Small intestine (tissue), 7 donors: ENCODE results near the gene CNKSR3. TPM values are rescaled to one million over a fixed set of nuclear protein-coding genes. Genes with fewer than 3 reads are reported as not detected.

Experiments used
- DNase-seq, 2 donors: peaks; one replicate each; pipeline versions ENCODE4 v3.0.0 to v3.0.0-alpha.2; 2013
- FAIRE-seq: peaks from 2 replicates; lab custom pipeline; 2012; peaks lifted over from hg19 to GRCh38; lab: Jason Lieb, UNC
- H3K27ac ChIP-seq, 3 donors: one replicate each; pipeline ENCODE4 v1.5.1; 2013; ENCODE audit warnings: low read length in 2 of 3, mild to moderate bottlenecking in 2 of 3, control low read depth in 1 of 3, inconsistent platforms in 1 of 3, low read depth in 1 of 3, moderate library complexity in 1 of 3
- H3K27me3 ChIP-seq, 3 donors: one replicate each; pipeline ENCODE4 v1.6.1; 2013; ENCODE audit warnings: low read length in 3 of 3, inconsistent platforms in 1 of 3; ENCODE audit not compliant: control insufficient read depth in 3 of 3, insufficient read depth in 3 of 3
- H3K36me3 ChIP-seq, 3 donors: one replicate each; pipeline ENCODE4 v1.6.1; 2013; ENCODE audit warnings: low read length in 3 of 3, inconsistent platforms in 1 of 3, low read depth in 1 of 3, mild to moderate bottlenecking in 1 of 3, moderate library complexity in 1 of 3; ENCODE audit not compliant: control insufficient read depth in 3 of 3, insufficient read depth in 2 of 3
- H3K4me1 ChIP-seq, 3 donors: one replicate each; pipeline ENCODE4 v1.6.1; 2013; ENCODE audit warnings: low read length in 2 of 3, inconsistent platforms in 1 of 3, low read depth in 1 of 3, mild to moderate bottlenecking in 1 of 3, moderate library complexity in 1 of 3; ENCODE audit not compliant: control insufficient read depth in 3 of 3, insufficient read depth in 2 of 3
- H3K4me3 ChIP-seq, 3 donors: one replicate each; pipeline ENCODE4 v1.5.1; 2013; ENCODE audit warnings: low read length in 3 of 3, control low read depth in 1 of 3, inconsistent platforms in 1 of 3, low read depth in 1 of 3, mild to moderate bottlenecking in 1 of 3, moderate library complexity in 1 of 3
- H3K9me3 ChIP-seq, 2 donors: one replicate each; pipeline ENCODE4 v1.6.1; 2013; ENCODE audit warnings: low read depth in 1 of 2, low read length in 1 of 2; ENCODE audit not compliant: control insufficient read depth in 2 of 2, insufficient read depth in 1 of 2
- WGBS, 3 donors: extraction: QIAGEN DNeasy Blood & Tissue Kit; methylation state at CpG; one replicate each; pipeline ENCODE4 v1.1.7; 2013; 5-methylcytosine and 5-hydroxymethylcytosine counted together
- polyA plus RNA-seq, 4 donors: library from polyadenylated mRNA; stranded (reverse) in 3 of 4; unstranded in 1 of 4; fragments of 200-250 nt in 3 of 4; fragments of 120-200 nt in 1 of 4; gene quantifications; one replicate each; pipeline versions ENCODE4 v1.2.1 to v1.2.3, GENCODE V29; 2013
- donor health status: healthy with polysubstance abuse.
- donor health status: control.
- donor health status: control.
- donor health status: Bipolar disorder and iron deficiency.
- donor health status: healthy.

CNKSR3 gene
- polyA plus RNA-seq, 4 donors: 10.6 to 34.6 (median 11.6) TPM

DNA sequence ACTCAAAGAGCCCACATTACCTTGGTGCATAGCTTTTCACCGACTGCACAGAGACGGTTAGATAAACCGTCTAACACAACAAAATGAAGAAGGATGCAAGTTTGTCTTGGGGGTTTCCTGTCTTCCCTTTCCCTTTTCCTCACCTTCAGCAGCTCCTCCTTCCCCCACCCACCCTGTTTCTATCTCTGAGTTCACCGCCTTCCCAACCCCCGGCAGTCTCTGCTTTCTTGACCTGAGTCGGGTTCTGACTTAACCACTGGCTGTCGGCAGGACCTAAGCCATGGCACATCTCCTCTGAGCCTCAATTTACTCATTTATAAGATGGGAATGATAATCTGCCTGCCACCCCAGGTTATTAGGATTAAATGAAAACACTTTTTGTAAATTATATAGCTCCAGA lies 25.8 kb upstream of the CNKSR3 start:
- Histone ChIP-seq H3K27me3 (no peaks in the 10 kb centered on the region), H3K27ac (no peak overlapping the region), H3K4me3 (no peak overlapping the region), H3K4me1 (peaks cover 0 to 35% (median 0%) of the 10 kb centered on the region in 3 donors), H3K36me3 (no peaks in the 10 kb centered on the region), H3K9me3 (no peaks in the 10 kb centered on the region)
- WGBS, 3 donors: 80 to 94% (median 94%) methylated on average over 7 of the region's 7 CpGs
- DNase-seq: no peak
- no peak for FAIRE-seq

DNA sequence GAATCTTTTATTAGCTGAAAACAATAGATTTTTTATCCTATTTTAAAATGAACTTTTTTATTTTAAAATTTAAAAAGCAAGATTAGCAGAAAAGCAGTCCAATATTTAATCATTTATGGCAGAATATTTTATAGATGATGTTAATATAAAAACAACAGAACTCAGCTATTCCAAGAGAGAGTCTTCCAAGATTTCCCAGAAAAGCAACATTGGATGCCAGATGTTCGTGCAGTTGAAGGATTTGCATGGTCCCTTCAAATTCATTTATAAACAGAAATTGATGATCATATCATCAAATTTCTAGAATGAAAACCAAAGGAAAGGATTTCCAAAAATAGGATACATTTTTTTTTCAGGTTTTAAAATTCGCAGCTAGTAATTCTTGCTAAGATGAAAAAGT lies 25.4 kb upstream of the CNKSR3 start:
- Histone ChIP-seq H3K27me3 (no peaks in the 10 kb centered on the region), H3K4me1 (peaks cover 0 to 35% (median 0%) of the 10 kb centered on the region in 3 donors), H3K4me3 (no peak overlapping the region), H3K36me3 (no peaks in the 10 kb centered on the region), H3K27ac (no peak overlapping the region), H3K9me3 (no peaks in the 10 kb centered on the region)
- WGBS, 3 donors: 67 to 90% (median 81%) methylated on average over 2 of the region's 2 CpGs
- DNase-seq (no peak), FAIRE-seq (no peak)

GRCh38 chr6:154535147-154535546 lies 24.7 kb upstream of the CNKSR3 start:
- H3K9me3 ChIP-seq: no peaks in the 10 kb centered on the region
- peaks cover 0 to 35% (median 0%) of the 10 kb centered on the region in 3 donors for H3K4me1 ChIP-seq
- WGBS, 3 donors: 77 to 85% (median 78%) methylated on average over 3 of the region's 3 CpGs
- peak overlapping the region in 1 of 3 donors; percentile 14 for H3K27ac ChIP-seq
- H3K4me3 ChIP-seq: no peak overlapping the region
- H3K36me3 ChIP-seq: no peaks in the 10 kb centered on the region
- no peaks in the 10 kb centered on the region for H3K27me3 ChIP-seq
- FAIRE-seq (no peak), DNase-seq (peak in 1 of 2 donors; percentile 39)

DNA sequence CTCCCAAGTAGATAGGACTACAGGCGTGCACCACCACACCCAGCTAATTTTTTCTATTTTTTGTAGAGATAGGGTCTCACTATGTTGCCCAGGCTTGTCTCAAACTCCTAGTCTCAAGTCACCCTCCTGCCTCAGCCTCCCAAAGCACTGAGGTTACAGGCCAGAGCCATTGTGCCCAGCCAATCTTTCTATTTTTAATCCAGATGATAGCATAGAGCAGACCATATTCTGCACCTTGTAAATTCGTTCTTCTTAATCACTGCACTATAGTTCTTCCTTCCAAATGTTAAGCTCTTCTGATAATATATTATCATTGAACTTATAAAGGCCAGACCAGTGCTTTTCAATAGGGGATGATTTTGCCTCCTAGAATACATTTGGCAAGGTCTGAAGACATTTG lies 24.0 kb upstream of the CNKSR3 start:
- H3K36me3 ChIP-seq: no peaks in the 10 kb centered on the region
- H3K9me3 ChIP-seq: no peaks in the 10 kb centered on the region
- no peak overlapping the region for H3K4me3 ChIP-seq
- FAIRE-seq (no peak), DNase-seq (no peak)
- no peaks in the 10 kb centered on the region for H3K27me3 ChIP-seq
- H3K4me1 ChIP-seq: peaks cover 0 to 35% (median 0%) of the 10 kb centered on the region in 3 donors
- WGBS, 3 donors: 77 to 81% (median 80%) methylated on average over 2 of the region's 2 CpGs
- peak overlapping the region in 1 of 3 donors; percentile 14 for H3K27ac ChIP-seq

DNA sequence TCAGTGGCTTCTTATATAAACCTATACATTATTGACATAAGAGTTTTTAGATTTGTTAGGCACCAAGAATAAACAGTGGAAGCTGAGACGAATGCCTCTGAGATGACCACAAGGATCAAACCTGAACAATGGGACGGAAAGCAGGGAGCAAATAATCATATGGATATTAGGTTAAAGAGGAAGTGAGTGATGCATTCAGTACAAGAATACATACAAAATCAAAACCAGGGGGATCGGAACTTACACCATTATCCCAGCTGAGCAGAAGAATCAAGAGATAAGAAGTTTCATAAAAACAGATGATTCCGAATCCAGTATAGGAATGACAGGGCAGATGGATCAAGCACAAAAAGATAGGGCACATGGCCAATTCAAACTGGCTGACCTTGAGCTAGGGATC lies 21.9 kb upstream of the CNKSR3 start:
- DNase-seq (no peak), FAIRE-seq (no peak)
- Histone ChIP-seq H3K9me3 (no peaks in the 10 kb centered on the region), H3K36me3 (no peaks in the 10 kb centered on the region), H3K27ac (no peak overlapping the region), H3K4me1 (peaks cover 0 to 24% (median 2%) of the 10 kb centered on the region in 3 donors), H3K4me3 (no peak overlapping the region), H3K27me3 (no peaks in the 10 kb centered on the region)
- 80 to 90% (median 86%) methylated on average over 4 of the region's 4 CpGs for WGBS, 3 donors

DNA sequence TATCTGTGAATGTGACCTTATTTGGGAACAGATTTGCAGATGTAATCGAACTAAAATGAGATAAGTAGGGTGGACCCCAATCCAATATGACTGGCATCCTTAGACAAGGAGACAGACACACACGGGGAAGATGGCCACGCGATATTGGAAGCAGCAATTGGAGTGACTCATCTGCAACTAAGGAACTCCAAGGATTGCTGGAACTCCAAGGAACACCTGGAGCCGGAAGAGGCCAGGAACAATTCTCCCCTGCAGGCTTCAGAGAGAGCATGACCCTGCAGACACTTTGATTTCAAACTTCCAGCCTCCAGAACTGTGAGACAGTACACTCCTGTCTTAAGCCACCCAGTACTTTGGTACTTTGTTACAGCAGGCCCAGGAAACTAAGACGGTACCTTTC lies 19.5 kb upstream of the CNKSR3 start:
- Histone ChIP-seq H3K4me1 (peaks cover 0 to 10% (median 2%) of the 10 kb centered on the region in 3 donors), H3K36me3 (no peaks in the 10 kb centered on the region), H3K27me3 (no peaks in the 10 kb centered on the region), H3K27ac (no peak overlapping the region), H3K9me3 (no peaks in the 10 kb centered on the region), H3K4me3 (no peak overlapping the region)
- DNase-seq (peak; percentile 25 to 50), FAIRE-seq (no peak)
- WGBS, 3 donors: 70 to 91% (median 79%) methylated on average over 6 of the region's 6 CpGs

GRCh38 chr6:154528310-154528915 lies 17.9 kb upstream of the CNKSR3 start:
- H3K4me1 ChIP-seq: peaks cover 0 to 7% (median 2%) of the 10 kb centered on the region in 3 donors
- peak overlapping the region; percentile 2 to 14 (median 11) for H3K27ac ChIP-seq
- no peaks in the 10 kb centered on the region for H3K27me3 ChIP-seq
- no peaks in the 10 kb centered on the region for H3K36me3 ChIP-seq
- FAIRE-seq: no peak
- H3K4me3 ChIP-seq: no peak overlapping the region
- no peaks in the 10 kb centered on the region for H3K9me3 ChIP-seq
- 39 to 78% (median 50%) methylated on average over 3 of the region's 3 CpGs for WGBS, 3 donors
- peak; percentile 65 to 93 for DNase-seq

GRCh38 chr6:154526996-154527395 lies 16.5 kb upstream of the CNKSR3 start:
- H3K4me1 ChIP-seq: peaks cover 0 to 7% (median 2%) of the 10 kb centered on the region in 3 donors
- FAIRE-seq (no peak), DNase-seq (peak; percentile 23 to 84)
- no peaks in the 10 kb centered on the region for H3K9me3 ChIP-seq
- H3K4me3 ChIP-seq: no peak overlapping the region
- no peaks in the 10 kb centered on the region for H3K36me3 ChIP-seq
- H3K27me3 ChIP-seq: no peaks in the 10 kb centered on the region
- peak overlapping the region in 1 of 3 donors; percentile 20 for H3K27ac ChIP-seq
- 16 to 46% (median 22%) methylated on average over 1 of the region's 1 CpG for WGBS, 3 donors

DNA sequence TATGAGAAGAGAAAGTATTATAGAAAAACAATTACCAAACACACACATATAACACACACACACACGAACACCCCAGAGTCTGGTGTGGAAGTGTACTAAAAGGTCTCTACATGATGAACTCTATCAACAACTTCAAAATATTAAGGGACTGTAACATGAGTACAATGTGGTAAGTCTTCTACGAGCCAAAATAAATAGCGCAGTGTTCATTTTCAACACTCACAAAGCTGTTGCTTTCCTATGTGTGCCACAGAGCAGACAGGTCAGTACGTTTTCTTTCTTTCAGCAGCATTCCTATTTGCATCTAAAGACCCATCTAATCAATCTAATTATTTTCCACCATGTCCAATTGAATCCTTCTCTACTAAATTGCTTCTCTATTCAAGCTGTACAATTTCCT lies 12.1 kb upstream of the CNKSR3 start:
- peaks cover 0 to 4% of the 10 kb centered on the region in 2 donors for H3K9me3 ChIP-seq
- FAIRE-seq (no peak), DNase-seq (no peak)
- no peak overlapping the region for H3K27ac ChIP-seq
- 87 to 92% (median 87%) methylated on average over 4 of the region's 4 CpGs for WGBS, 3 donors
- H3K4me1 ChIP-seq: peaks cover 0 to 7% (median 0%) of the 10 kb centered on the region in 3 donors
- no peaks in the 10 kb centered on the region for H3K36me3 ChIP-seq
- H3K4me3 ChIP-seq: no peak overlapping the region
- no peaks in the 10 kb centered on the region for H3K27me3 ChIP-seq
